Caco-2 (cell line): ENCODE data around the gene BTBD18. TPM values are rescaled to one million over a fixed set of nuclear protein-coding genes. Genes with fewer than 3 reads are reported as not detected.

Source experiments
- BruUV-seq: library from RNA; stranded (reverse); fragments of 400-500 nt; replicated peaks from 2 replicates; lab custom pipeline; 2021; lab: Mats Ljungman, UMichigan
- CTCF ChIA-PET: fragments of 300-600 bp; sonication (Branson Sonifier 250); formaldehyde crosslinking; loops from one replicate; lab custom pipeline; 2022; ENCODE audit warnings: antibody characterized with exemption; lab: Charles Lee
- POLR2A ChIA-PET: fragments of 300-600 bp; sonication (Branson Sonifier 250); formaldehyde crosslinking; loops from one replicate; lab custom pipeline; 2022; ENCODE audit warnings: antibody characterized with exemption; lab: Charles Lee
- DNase-seq, 2 experiments: peaks; one replicate each; pipeline versions ENCODE4 v3.0.0 to v3.0.0-alpha.2; 2020 to 2022
- H3K27me3 ChIP-seq: replicated peaks from 2 replicates; pipeline ENCODE4 v1.6.0; 2011; ENCODE audit warnings: low read length; ENCODE audit not compliant: control insufficient read depth, insufficient read depth
- H3K36me3 ChIP-seq: 2 replicates; pipeline ENCODE4 v1.5.1; 2011; ENCODE audit warnings: low read length; ENCODE audit not compliant: control insufficient read depth, insufficient read depth
- H3K4me1 ChIP-seq: fragments of 250-450 bp; sonication (Bioruptor Pico); 2 replicates; pipeline ENCODE4 v1.5.1; 2020; ENCODE audit warnings: mild to moderate bottlenecking
- H3K4me3 ChIP-seq: 2 replicates; pipeline ENCODE4 v1.5.1; 2011; ENCODE audit warnings: low read depth, mild to moderate bottlenecking, control low read depth, low read length
- H3K9me3 ChIP-seq: fragments of 250-450 bp; sonication (Bioruptor Pico); 2 replicates; pipeline ENCODE4 v1.5.1; 2020; ENCODE audit warnings: mild to moderate bottlenecking, moderate library complexity
- H3K27ac Mint-ChIP-seq: one replicate; pipeline ENCODE4 v1.8.0; 2022; ENCODE audit warnings: mixed read lengths; ENCODE audit not compliant: unreplicated experiment
- H3K27me3 Mint-ChIP-seq: one replicate; pipeline ENCODE4 v1.8.0; 2022; ENCODE audit warnings: mixed read lengths; ENCODE audit not compliant: insufficient read depth, unreplicated experiment
- H3K36me3 Mint-ChIP-seq: one replicate; pipeline ENCODE4 v1.8.0; 2022; ENCODE audit warnings: mild to moderate bottlenecking, mixed read lengths; ENCODE audit not compliant: insufficient read depth, unreplicated experiment
- H3K4me1 Mint-ChIP-seq: one replicate; pipeline ENCODE4 v1.8.0; 2022; ENCODE audit warnings: low read depth, mixed read lengths; ENCODE audit not compliant: unreplicated experiment
- H3K4me3 Mint-ChIP-seq: one replicate; pipeline ENCODE4 v1.8.0; 2022; ENCODE audit warnings: mild to moderate bottlenecking, moderate library complexity, mixed read lengths; ENCODE audit not compliant: unreplicated experiment
- H3K9me3 Mint-ChIP-seq: one replicate; pipeline ENCODE4 v1.8.0; 2022; ENCODE audit warnings: mixed read lengths; ENCODE audit not compliant: unreplicated experiment
- intact Hi-C: fragments of 100-400 bp; cut with micrococcal nuclease; formaldehyde crosslinking; loops from one replicate; pipeline ENCODE4 v1.10.0; 2022; ENCODE audit not compliant: unreplicated experiment
- total RNA-seq: library from RNA; stranded (reverse); gene quantifications from 2 replicates; pipeline ENCODE4 v1.2.3, GENCODE V29; 2022
- TF ChIP-seq, protein P1 (sequence below), 2 experiments: fragments of 200-600 bp in 1 of 2; IDR thresholded peaks; 1 replicate in 1 of 2; 2 replicates in 1 of 2; pipeline versions ENCODE4 v1.5.1 to v1.8.0; 2011 to 2022; ENCODE audit warnings: antibody characterized with exemption in 1 of 2, control low read depth in 1 of 2, inconsistent platforms in 1 of 2, low read depth in 1 of 2, low read length in 1 of 2, mild to moderate bottlenecking in 1 of 2, moderate library complexity in 1 of 2; ENCODE audit not compliant: insufficient read depth in 1 of 2, severe bottlenecking in 1 of 2, unreplicated experiment in 1 of 2

BTBD18 gene
- total RNA-seq, 1 experiment from 2014 or later, result not detected

DNA sequence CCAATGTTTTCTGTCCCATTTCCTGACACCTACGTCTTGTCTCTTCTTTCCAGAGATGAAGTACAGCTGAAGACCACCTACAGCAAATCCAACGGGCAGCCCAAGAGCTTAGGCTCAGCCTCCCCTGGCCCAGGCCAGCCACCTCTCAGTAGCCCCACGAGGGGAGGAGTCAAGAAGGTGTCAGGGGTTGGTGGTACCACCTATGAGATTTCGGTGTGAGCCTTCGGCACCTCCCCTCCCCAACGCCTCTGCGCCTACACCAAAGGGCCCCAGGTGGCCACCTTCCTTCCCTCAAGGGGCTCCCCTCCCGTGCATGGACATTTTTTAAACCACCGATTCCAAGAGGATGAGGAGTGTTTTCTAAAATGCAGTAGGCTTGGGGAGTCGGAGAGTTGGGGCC is 51.8 kb downstream of the BTBD18 start:
- Mint-ChIP-seq H3K36me3 (peaks cover 97% of the 10 kb centered on the region), H3K4me3 (no peak overlapping the region), H3K9me3 (no peaks in the 10 kb centered on the region), H3K27ac (no peak overlapping the region), H3K27me3 (no peaks in the 10 kb centered on the region), H3K4me1 (no peaks in the 10 kb centered on the region)
- Histone ChIP-seq H3K36me3 (peaks cover 3% of the 10 kb centered on the region), H3K4me3 (no peak overlapping the region), H3K4me1 (no peaks in the 10 kb centered on the region), H3K27me3 (no peaks in the 10 kb centered on the region), H3K9me3 (no peaks in the 10 kb centered on the region)
- POLR2A ChIA-PET, result no interaction called here
- CTCF ChIA-PET, result no interaction called here
- intact Hi-C loops, result no loop called here
- no peak for DNase-seq
- TF ChIP-seq, protein P1, sequence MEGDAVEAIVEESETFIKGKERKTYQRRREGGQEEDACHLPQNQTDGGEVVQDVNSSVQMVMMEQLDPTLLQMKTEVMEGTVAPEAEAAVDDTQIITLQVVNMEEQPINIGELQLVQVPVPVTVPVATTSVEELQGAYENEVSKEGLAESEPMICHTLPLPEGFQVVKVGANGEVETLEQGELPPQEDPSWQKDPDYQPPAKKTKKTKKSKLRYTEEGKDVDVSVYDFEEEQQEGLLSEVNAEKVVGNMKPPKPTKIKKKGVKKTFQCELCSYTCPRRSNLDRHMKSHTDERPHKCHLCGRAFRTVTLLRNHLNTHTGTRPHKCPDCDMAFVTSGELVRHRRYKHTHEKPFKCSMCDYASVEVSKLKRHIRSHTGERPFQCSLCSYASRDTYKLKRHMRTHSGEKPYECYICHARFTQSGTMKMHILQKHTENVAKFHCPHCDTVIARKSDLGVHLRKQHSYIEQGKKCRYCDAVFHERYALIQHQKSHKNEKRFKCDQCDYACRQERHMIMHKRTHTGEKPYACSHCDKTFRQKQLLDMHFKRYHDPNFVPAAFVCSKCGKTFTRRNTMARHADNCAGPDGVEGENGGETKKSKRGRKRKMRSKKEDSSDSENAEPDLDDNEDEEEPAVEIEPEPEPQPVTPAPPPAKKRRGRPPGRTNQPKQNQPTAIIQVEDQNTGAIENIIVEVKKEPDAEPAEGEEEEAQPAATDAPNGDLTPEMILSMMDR (IDR thresholded peaks at IDR 0.05; ENCODE audit: insufficient read depth in 1 of 2, low read depth in 1 of 2, low read length in 1 of 2, severe bottlenecking in 1 of 2, unreplicated experiment in 1 of 2), result no peak
- no TSS peak for BruUV-seq

DNA sequence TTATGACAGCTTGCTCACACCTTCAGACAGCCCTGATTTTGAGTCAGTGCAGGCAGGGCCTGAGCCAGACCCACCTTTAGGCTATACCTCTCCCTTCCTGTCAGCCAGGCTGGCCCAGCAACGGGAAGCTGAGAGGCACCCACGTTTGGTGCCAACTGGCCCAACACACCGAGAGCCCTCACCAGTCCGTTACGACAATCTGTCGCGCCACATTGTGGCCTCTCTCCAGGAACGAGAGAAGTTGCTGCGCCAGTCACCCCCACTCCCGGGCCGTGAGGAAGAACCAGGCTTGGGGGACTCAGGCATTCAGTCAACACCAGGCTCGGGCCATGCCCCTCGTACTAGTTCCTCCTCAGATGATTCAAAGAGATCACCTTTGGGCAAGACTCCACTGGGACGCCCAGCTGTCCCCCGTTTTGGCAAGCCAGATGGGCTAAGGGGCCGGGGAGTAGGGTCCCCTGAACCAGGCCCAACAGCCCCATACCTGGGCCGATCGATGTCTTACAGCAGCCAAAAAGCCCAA is 52.7 kb downstream of the BTBD18 start:
- Histone ChIP-seq H3K36me3 (peaks cover 3% of the 10 kb centered on the region), H3K4me3 (no peak overlapping the region)
- intact Hi-C loops, result no loop called here

More for the DNA sequence above, 52.7 kb downstream of the BTBD18 start:
- no peaks in the 10 kb centered on the region for H3K4me1 Mint-ChIP-seq
- Histone ChIP-seq H3K4me1 (no peaks in the 10 kb centered on the region), H3K9me3 (no peaks in the 10 kb centered on the region), H3K27me3 (no peaks in the 10 kb centered on the region)
- H3K27ac Mint-ChIP-seq, result no peak overlapping the region
- CTCF ChIA-PET, result no interaction called here
- H3K27me3 Mint-ChIP-seq, result no peaks in the 10 kb centered on the region
- H3K4me3 Mint-ChIP-seq, result no peak overlapping the region
- DNase-seq, result no peak
- H3K9me3 Mint-ChIP-seq, result no peaks in the 10 kb centered on the region
- BruUV-seq, result no TSS peak
- TF ChIP-seq, protein P1 (IDR thresholded peaks at IDR 0.05; ENCODE audit: insufficient read depth in 1 of 2, low read depth in 1 of 2, low read length in 1 of 2, severe bottlenecking in 1 of 2, unreplicated experiment in 1 of 2), result no peak
- POLR2A ChIA-PET, result no interaction called here
- peaks cover 95% of the 10 kb centered on the region for H3K36me3 Mint-ChIP-seq

Other genes starting within 250 kb of the BTBD18 start
- gene SLC43A1, start 236.1 kb downstream of the BTBD18 start, total RNA-seq, result 71.7 and 80.5 TPM in 2 replicates
- gene TIMM10, start 221.1 kb downstream of the BTBD18 start, total RNA-seq, result 102 and 103 TPM in 2 replicates
- gene SMTNL1, start 214.2 kb downstream of the BTBD18 start, total RNA-seq, result 0.18 TPM in 1 of 2 replicates, not detected in the other
- 16.7 and 20.2 TPM in 2 replicates for gene UBE2L6, start 184.1 kb downstream of the BTBD18 start, total RNA-seq
- 3.2 and 3.8 TPM in 2 replicates for gene SERPING1, start 154.1 kb downstream of the BTBD18 start, total RNA-seq
- gene YPEL4, start 101.9 kb downstream of the BTBD18 start, total RNA-seq, result 0.32 TPM in 1 of 2 replicates, not detected in the other
- gene CLP1, start 94.1 kb downstream of the BTBD18 start, total RNA-seq, result 21.0 and 22.1 TPM in 2 replicates
- gene ZDHHC5, start 83.7 kb downstream of the BTBD18 start, total RNA-seq, result 66.0 and 72.2 TPM in 2 replicates
- 29.2 and 29.7 TPM in 2 replicates for gene MED19, start 39.6 kb downstream of the BTBD18 start, total RNA-seq
- 150 and 152 TPM in 2 replicates for gene TMX2, start 39.2 kb downstream of the BTBD18 start, total RNA-seq
- 174 and 175 TPM in 2 replicates for gene SELENOH, start 10.3 kb downstream of the BTBD18 start, total RNA-seq
- 223 and 225 TPM in 2 replicates for gene CTNND1, start 10.0 kb upstream of the BTBD18 start, total RNA-seq